ENCODE data around the gene SAA1. TPM values are rescaled to one million over a fixed set of nuclear protein-coding genes. Genes with fewer than 3 reads are reported as not detected.

SAA1 gene
- total RNA-seq, 1 donor from 2014 or later = 2.8 TPM

DNA sequence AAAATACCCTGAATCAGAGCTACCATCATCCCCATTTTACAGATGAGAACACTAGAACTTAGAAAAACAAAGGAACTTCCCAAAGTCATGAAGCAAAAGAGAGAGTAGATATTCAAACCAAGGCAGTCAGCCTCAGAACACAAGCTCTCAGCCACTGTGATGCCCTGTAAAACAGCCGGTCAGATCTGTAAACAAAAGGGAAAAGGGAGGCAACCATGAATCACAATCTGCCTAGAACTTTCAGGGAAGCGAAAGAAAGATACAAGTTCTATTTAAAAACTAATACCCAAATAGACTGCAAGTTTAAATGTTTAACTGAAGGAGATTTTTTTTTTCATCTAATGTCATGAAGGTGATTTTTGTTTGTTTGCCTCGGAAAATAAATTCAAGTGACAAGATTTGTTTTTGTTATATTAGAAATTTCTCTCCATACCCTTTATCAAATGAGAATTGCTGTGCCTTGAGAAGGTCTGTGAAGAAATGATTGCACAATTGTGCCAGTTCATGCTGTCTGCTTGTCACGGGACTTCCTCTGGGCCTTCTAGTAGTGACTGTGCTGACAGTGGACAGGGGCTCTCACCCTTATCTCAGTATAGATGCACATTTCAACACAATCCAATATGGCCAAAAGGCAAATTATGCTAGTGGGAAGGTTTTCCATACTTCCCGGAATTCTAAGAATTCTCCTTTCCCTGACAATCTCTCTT, 11.7 kb downstream of the SAA1 start:
- no peaks in the 10 kb centered on the region for H3K36me3 ChIP-seq (ENCODE audit: control insufficient read depth, insufficient read depth, low read length)

GRCh38 chr11:18280438-18281045, 14.5 kb downstream of the SAA1 start:
- no peak for DNase-seq (ENCODE audit: low read depth)
- Histone ChIP-seq H3K4me3 (ENCODE audit: low read depth, low read length) (no peak overlapping the region), H3K36me3 (ENCODE audit: control insufficient read depth, insufficient read depth, low read length) (no peaks in the 10 kb centered on the region), H3K27me3 (ENCODE audit: control insufficient read depth, insufficient read depth, low read length) (no peaks in the 10 kb centered on the region)
- TF ChIP-seq CTCF (IDR thresholded peaks at IDR 0.05; ENCODE audit: insufficient read depth, low read length, poor library complexity, severe bottlenecking) = no peak

More for the DNA sequence above, 11.7 kb downstream of the SAA1 start:
- TF ChIP-seq CTCF (IDR thresholded peaks at IDR 0.05; ENCODE audit: insufficient read depth, low read length, poor library complexity, severe bottlenecking) = no peak
- no peaks in the 10 kb centered on the region for H3K27me3 ChIP-seq (ENCODE audit: control insufficient read depth, insufficient read depth, low read length)
- H3K4me3 ChIP-seq (ENCODE audit: low read depth, low read length) = no peak overlapping the region
- DNase-seq (ENCODE audit: low read depth) = no peak

DNA sequence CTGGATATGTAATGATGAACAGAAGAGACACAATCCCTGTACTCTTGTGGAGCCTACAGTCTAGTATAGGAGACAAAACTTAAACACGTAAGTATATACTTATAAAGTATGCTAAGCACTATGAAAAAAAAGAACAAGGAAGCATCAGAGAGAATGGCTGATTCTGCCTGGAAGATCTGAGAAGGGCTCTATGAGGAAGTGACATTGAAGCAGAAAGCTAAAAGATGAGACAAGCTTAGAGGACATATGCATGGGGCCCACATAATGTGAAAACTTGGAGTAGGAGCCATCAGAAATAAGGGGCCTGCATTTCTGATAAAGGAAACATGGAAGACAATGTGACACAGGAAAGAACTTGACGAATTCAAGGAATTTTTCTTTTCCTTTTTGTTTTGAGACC, 16.6 kb downstream of the SAA1 start:
- H3K4me3 ChIP-seq (ENCODE audit: low read depth, low read length) = no peak overlapping the region
- no peak for DNase-seq (ENCODE audit: low read depth)
- TF ChIP-seq CTCF (IDR thresholded peaks at IDR 0.05; ENCODE audit: insufficient read depth, low read length, poor library complexity, severe bottlenecking) = no peak
- no peaks in the 10 kb centered on the region for H3K27me3 ChIP-seq (ENCODE audit: control insufficient read depth, insufficient read depth, low read length)
- H3K36me3 ChIP-seq (ENCODE audit: control insufficient read depth, insufficient read depth, low read length) = peaks cover 1% of the 10 kb centered on the region

- Histone ChIP-seq H3K36me3 (ENCODE audit: control insufficient read depth, insufficient read depth, low read length) (peaks cover 1% of the 10 kb centered on the region), H3K27me3 (ENCODE audit: control insufficient read depth, insufficient read depth, low read length) (no peaks in the 10 kb centered on the region), H3K4me3 (ENCODE audit: low read depth, low read length) (no peak overlapping the region)
- no peak for DNase-seq (ENCODE audit: low read depth)
- no peak for TF ChIP-seq CTCF (IDR thresholded peaks at IDR 0.05; ENCODE audit: insufficient read depth, low read length, poor library complexity, severe bottlenecking)
Observed at GRCh38 chr11:18285841-18286240, 19.8 kb downstream of the SAA1 start.

DNA sequence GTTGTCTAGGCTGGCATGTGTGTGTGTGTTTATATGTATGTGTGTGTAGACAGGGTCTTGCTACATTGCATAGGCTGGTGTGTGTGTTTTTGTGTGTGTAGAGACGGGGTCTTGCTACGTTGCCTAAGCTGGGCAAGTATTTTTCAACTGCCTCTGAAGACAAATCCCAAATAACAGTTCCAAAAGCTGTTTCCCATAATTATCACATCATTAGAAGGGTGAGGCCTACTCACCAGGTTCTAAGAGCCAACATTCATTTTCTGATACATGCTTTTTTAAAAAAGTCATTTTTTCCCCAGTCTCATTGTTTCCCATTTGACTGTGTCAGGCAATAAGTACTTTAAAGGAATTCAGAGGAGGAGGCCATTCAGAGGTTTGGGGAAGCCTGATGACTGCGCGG, 22.8 kb downstream of the SAA1 start:
- Histone ChIP-seq H3K36me3 (ENCODE audit: control insufficient read depth, insufficient read depth, low read length) (peaks cover 1% of the 10 kb centered on the region), H3K4me3 (ENCODE audit: low read depth, low read length) (no peak overlapping the region)
- TF ChIP-seq CTCF (IDR thresholded peaks at IDR 0.05; ENCODE audit: insufficient read depth, low read length, poor library complexity, severe bottlenecking) = no peak

More for the DNA sequence above, 22.8 kb downstream of the SAA1 start:
- DNase-seq (ENCODE audit: low read depth) = no peak
- no peaks in the 10 kb centered on the region for H3K27me3 ChIP-seq (ENCODE audit: control insufficient read depth, insufficient read depth, low read length)

Data from kidney epithelial cell (primary cell).